ENCODE results near the gene CHD9.
"Not testable (repeated sequence)": the region's sequence is repeated elsewhere in the genome, so short reads cannot be mapped to it uniquely, and the experiment has no call there.

CHD9 gene

DNA sequence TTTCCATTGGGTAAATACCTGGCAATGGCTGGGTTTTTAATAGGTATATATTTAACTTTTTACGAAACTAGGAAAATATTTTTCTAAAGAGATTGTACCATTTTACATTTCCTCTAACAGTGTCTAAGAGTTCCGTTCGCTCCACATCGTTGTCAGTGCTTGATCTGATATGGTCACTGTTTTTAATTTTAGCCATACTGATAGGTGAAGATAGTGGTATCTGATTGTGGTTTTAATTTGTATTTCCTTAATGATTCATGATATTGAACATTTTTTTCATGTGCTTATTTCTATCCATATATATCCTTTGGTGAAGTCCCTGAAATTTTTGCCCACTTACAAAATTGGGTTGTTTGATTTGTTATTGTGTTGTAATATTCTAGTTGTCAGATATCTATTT is 117.7 kb downstream of the CHD9 start:
- no peak for TF ChIP-seq TAF1 (IDR thresholded peaks at IDR 0.05; ENCODE audit: borderline replicate concordance, low read depth, low read length)
- TF ChIP-seq POLR2AphosphoS5 (IDR thresholded peaks at IDR 0.05; ENCODE audit: low read depth, low read length) = no peak
- TF ChIP-seq POLR2A (IDR thresholded peaks at IDR 0.05; ENCODE audit: low read depth, low read length) = no peak
- DNase-seq (ENCODE audit: insufficient read length) (no peak), FAIRE-seq (no peak)

DNA sequence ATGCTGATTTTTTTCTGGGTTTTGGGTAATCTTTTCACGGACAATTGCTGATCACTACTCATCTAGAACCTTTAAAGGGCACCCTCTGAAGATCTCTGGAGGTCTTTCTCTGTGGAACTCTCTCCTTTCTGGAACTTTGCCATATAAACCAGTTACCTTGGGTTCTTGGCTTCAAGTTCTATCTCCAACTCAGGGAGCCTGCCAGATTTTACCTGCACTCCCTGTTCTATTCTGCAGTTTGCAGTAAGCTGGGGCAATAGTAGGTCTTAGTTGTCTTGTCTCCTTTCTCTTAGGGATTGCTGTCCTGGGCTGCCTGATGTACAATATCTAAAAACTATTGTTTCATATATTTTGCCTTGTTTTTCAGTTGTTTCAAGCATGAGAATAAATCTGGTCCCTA is 120.3 kb downstream of the CHD9 start:
- FAIRE-seq = no peak
- TF ChIP-seq POLR2A (IDR thresholded peaks at IDR 0.05; ENCODE audit: low read depth, low read length) (no peak), POLR2AphosphoS5 (IDR thresholded peaks at IDR 0.05; ENCODE audit: low read depth, low read length) (no peak), TAF1 (IDR thresholded peaks at IDR 0.05; ENCODE audit: borderline replicate concordance, low read depth, low read length) (no peak)

DNA sequence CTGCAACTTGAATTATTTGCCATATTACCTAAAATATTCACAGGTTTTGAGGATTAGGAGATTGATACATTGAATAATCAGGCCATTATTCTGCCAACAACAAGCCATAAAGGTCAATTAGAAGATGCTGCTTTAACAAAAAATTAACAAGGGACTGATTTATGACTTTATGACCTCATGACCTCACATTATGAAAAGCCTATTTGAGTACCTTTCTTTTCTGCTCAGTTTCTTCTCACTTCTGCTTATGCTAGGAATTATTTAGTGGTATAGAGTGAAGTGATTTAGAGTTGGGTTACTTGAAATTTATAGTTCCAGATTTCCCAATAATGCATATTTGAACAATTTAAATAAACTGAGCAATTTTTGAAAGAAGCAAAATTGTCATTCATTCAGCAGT is 121.6 kb downstream of the CHD9 start:
- TF ChIP-seq POLR2A (IDR thresholded peaks at IDR 0.05; ENCODE audit: low read depth, low read length) (no peak), TAF1 (IDR thresholded peaks at IDR 0.05; ENCODE audit: borderline replicate concordance, low read depth, low read length) (no peak), POLR2AphosphoS5 (IDR thresholded peaks at IDR 0.05; ENCODE audit: low read depth, low read length) (no peak)
- FAIRE-seq (no peak), DNase-seq (ENCODE audit: insufficient read length) (no peak)

More for the DNA sequence above, 120.3 kb downstream of the CHD9 start:
- DNase-seq (ENCODE audit: insufficient read length) = no peak

DNA sequence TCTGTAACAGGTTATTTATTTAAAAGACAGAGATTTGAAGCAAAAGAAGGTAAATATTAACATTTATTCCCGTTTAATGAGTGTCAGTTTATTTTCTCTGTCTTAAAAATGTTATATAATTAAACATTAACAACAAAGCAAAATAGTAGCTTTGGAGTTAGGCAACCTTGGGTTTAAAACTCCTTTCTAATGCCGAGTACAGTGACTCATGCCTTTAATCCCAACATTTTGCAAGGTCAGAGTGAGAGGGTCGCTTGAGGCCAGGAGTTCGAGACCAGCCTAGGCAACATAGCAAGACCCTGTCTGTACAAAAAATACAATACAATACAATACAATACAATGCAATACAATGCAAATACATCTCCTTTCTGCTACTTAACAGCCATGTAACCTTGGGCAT is 128.7 kb downstream of the CHD9 start:
- DNase-seq (ENCODE audit: insufficient read length) (no peak), FAIRE-seq (no peak)
- no peak for TF ChIP-seq POLR2A (IDR thresholded peaks at IDR 0.05; ENCODE audit: low read depth, low read length)
- no peak for TF ChIP-seq POLR2AphosphoS5 (IDR thresholded peaks at IDR 0.05; ENCODE audit: low read depth, low read length)
- no peak for TF ChIP-seq TAF1 (IDR thresholded peaks at IDR 0.05; ENCODE audit: borderline replicate concordance, low read depth, low read length)

DNA sequence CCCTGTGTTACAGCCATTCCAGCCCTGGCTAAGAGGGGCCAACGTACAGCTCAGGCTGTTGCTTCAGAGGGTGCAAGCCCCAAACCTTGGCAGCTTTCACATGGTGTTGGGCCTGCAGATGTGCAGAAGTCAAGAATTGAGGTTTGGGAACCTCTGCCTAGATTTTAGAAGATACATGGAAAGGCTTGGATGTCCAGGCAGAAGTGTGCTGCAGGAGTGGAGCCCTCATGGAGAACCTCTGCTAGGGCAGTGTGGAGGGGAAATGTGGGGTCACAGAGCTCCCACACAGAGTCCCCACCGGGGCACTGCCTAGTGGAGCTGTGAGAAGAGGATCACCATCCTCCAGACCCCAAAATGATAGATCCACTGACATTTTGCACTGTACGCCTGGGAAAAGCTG is 130.9 kb downstream of the CHD9 start:
- not testable (repeated sequence) for FAIRE-seq; DNase-seq (ENCODE audit: insufficient read length)

DNA sequence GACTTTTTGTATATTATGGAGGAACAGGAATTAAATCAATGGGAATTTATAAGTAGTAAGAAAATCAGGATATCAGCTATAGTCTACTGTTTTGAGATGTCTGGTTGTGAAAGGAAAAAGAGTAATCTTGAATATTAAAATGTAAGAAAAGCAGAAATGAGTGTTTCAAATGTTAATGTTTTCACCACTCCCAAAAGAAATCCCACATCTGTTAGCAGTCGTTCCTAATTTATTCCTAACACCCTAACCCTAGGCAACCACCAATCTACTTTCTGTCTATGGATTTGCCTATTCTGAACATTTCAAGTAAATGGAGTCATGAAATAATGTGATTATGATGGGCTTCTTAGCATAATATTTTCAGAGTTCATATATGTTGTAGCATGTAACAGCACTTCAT is 133.0 kb downstream of the CHD9 start:
- FAIRE-seq = no peak
- no peak for TF ChIP-seq POLR2A (IDR thresholded peaks at IDR 0.05; ENCODE audit: low read depth, low read length)
- no peak for TF ChIP-seq TAF1 (IDR thresholded peaks at IDR 0.05; ENCODE audit: borderline replicate concordance, low read depth, low read length)
- no peak for TF ChIP-seq POLR2AphosphoS5 (IDR thresholded peaks at IDR 0.05; ENCODE audit: low read depth, low read length)
- no peak for DNase-seq (ENCODE audit: insufficient read length)

DNA sequence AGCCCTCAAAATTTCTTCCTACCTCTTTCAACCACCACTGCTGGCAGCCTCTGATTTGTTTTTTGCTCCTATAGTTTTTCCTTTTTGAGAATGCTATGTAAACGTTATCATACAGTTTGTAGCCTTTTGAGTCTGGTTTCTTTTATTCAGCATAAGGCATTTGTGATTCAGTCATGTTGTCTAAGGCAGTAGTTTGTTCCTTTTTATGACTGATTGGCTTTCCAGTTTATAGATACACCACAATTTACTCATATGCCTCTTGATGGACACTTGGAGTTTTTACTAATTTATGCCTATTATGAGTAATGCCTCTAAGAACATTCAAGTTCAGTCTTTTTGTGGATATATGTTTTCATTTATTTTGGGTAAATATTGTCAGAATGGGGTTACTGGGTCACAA is 136.6 kb downstream of the CHD9 start:
- no peak for DNase-seq (ENCODE audit: insufficient read length)
- no peak for FAIRE-seq
- TF ChIP-seq TAF1 (IDR thresholded peaks at IDR 0.05; ENCODE audit: borderline replicate concordance, low read depth, low read length) = no peak
- TF ChIP-seq POLR2AphosphoS5 (IDR thresholded peaks at IDR 0.05; ENCODE audit: low read depth, low read length) = no peak

DNA sequence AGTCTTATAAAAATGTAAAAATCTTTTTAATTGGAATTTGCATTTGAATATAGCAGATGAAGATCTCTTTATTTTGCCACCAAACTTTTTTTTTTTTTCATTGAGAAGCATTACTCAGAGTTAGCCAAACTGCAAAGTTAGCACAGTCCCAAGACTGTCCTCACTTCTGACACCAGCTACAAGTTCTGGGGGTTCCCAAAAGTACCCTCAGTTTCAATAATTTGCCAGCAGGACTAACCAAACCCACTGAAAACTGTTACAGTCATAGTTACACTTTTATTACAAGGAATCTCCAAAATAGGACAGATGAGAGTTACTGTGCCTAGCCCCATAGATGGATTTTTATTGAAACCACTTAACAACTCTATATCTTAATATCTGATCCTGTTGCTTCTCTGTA is 144.1 kb downstream of the CHD9 start:
- FAIRE-seq = no peak
- no peak for DNase-seq (ENCODE audit: insufficient read length)
- no peak for TF ChIP-seq POLR2A (IDR thresholded peaks at IDR 0.05; ENCODE audit: low read depth, low read length)
- no peak for TF ChIP-seq TAF1 (IDR thresholded peaks at IDR 0.05; ENCODE audit: borderline replicate concordance, low read depth, low read length)
- TF ChIP-seq POLR2AphosphoS5 (IDR thresholded peaks at IDR 0.05; ENCODE audit: low read depth, low read length) = no peak

DNA sequence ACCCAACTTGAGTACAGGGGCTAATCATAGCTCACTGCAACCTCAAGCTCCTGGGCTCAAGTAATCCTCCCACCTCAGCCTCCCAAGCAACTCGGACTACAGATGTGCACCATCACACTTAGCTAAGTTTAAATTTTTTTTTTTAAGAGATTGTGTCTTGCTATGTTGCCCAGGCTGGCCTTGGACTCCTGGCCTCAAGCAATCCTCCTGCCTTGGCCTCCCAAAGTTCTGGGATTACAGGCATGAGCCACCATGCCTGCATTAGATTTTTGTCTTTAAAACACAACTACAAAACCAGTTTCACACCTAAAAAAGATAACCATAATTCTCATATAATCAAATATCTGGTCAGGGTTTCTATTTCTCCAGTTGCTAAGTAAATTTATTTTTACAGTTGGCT is 147.1 kb downstream of the CHD9 start:
- no peak for FAIRE-seq
- DNase-seq (ENCODE audit: insufficient read length) = no peak
- no peak for TF ChIP-seq POLR2AphosphoS5 (IDR thresholded peaks at IDR 0.05; ENCODE audit: low read depth, low read length)
- no peak for TF ChIP-seq POLR2A (IDR thresholded peaks at IDR 0.05; ENCODE audit: low read depth, low read length)
- no peak for TF ChIP-seq TAF1 (IDR thresholded peaks at IDR 0.05; ENCODE audit: borderline replicate concordance, low read depth, low read length)

DNA sequence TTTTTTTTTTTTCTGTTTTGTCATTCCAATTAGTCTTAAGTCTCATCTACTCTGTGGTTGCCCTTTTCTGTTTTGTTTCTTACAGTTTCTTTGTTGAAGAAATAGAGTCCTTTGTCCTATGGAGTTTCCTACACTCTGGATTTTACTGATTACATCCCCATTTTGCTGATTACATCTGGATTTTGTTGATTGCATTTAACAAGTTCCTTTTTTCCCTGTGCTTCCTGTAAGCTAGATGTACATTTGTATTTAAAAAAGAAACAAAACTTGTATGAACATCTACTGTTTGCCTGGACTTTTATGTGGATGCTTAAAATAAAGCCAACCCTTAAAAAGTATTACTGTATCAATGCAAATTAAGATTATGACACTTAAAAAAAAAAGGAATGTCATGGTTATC is 147.6 kb downstream of the CHD9 start:
- DNase-seq (ENCODE audit: insufficient read length) (no peak), FAIRE-seq (no peak)
- TF ChIP-seq POLR2AphosphoS5 (IDR thresholded peaks at IDR 0.05; ENCODE audit: low read depth, low read length) = no peak
- no peak for TF ChIP-seq TAF1 (IDR thresholded peaks at IDR 0.05; ENCODE audit: borderline replicate concordance, low read depth, low read length)
- no peak for TF ChIP-seq POLR2A (IDR thresholded peaks at IDR 0.05; ENCODE audit: low read depth, low read length)

DNA sequence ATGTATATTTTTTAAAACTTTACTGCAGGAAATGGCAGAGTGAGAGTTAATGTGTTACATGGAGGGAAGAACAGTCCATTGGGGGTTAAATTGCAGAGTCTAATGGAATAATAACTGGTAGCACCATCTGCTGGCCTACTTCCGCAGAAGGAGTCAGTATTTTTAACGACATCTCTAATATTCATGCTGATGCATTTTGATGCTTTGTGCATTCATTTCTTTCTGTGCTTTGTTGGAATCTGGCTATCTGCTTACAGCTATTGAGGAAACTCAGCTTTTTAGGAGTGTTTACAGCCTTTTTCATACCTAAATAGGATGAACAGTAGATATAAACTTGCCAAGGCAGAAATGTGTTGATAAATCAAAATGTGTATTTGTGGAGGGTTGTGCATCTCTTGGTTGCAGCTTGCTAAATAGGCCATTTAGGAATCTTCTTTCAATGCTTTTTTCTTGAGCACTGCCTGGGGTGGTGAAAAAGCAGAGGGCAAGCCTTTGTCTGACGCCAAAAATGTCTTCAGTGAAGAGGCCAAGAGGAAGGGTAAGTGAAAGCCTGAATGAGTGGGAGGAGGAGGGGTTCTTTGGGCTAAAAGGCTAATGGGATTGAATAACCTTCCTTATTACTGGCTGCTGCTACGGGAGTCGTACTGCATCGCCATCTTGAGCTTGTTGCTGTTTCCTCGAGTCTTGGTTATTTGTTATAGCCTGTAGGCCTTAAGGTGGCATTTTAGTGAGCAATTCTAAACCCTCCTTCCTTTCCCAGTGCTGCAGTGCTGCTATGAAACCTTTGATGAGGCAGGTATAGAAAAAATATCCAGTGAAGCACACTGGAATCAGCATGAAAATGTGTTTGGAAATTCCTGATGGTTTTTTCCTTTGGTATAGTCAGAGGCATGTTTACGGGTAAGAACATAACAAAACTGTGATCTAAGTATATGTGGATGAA is 153.3 kb downstream of the CHD9 start:
- FAIRE-seq = peak; percentile 93
- TF ChIP-seq POLR2AphosphoS5 (IDR thresholded peaks at IDR 0.05; ENCODE audit: low read depth, low read length) (0 out of 2 replicates have a peak, but pooled peaks have one; percentile 78), TAF1 (IDR thresholded peaks at IDR 0.05; ENCODE audit: borderline replicate concordance, low read depth, low read length) (peak; percentile 48; the same call in 1 of the 2 replicates), POLR2A (IDR thresholded peaks at IDR 0.05; ENCODE audit: low read depth, low read length) (peak; percentile 75)
- peak; percentile 48 for DNase-seq (ENCODE audit: insufficient read length)

DNA sequence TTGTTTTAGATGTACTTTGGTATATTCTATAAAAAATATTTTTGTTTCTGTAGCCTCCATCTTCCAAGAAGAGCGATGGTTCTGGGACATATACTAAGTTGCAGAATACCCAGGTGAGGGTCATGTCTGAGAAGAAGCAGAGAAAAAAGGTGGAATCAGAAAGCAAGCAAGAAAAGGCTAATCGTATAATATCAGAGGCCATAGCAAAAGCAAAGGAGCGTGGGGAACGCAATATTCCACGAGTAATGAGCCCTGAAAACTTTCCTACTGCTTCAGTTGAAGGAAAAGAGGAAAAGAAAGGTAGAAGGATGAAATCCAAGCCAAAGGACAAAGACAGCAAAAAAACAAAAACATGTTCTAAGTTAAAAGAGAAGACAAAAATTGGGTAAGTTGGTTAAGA is 154.6 kb downstream of the CHD9 start:
- DNase-seq (ENCODE audit: insufficient read length) = no peak
- FAIRE-seq = no peak
- TF ChIP-seq TAF1 (IDR thresholded peaks at IDR 0.05; ENCODE audit: borderline replicate concordance, low read depth, low read length) = no peak
- no peak for TF ChIP-seq POLR2A (IDR thresholded peaks at IDR 0.05; ENCODE audit: low read depth, low read length)
- no peak for TF ChIP-seq POLR2AphosphoS5 (IDR thresholded peaks at IDR 0.05; ENCODE audit: low read depth, low read length)
